HEK293 (cell line): ENCODE results near the gene HIGD2A.

Source experiments
- CTCF ChIA-PET: fragments of 350-600 bp; formaldehyde crosslinking; extraction: SDS; loops from one replicate; lab custom pipeline; 2021; ENCODE audit warnings: antibody characterized with exemption; lab: Yijun Ruan, JAX
- POLR2A ChIA-PET: fragments of 300-600 bp; formaldehyde crosslinking; extraction: SDS; loops from one replicate; lab custom pipeline; 2020; ENCODE audit warnings: antibody characterized with exemption, inconsistent platforms; lab: Yijun Ruan, JAX
- H3K27ac ChIP-seq: fragments of 200-500 bp; sonication (Bioruptor generic); 2 replicates; pipeline ENCODE4 v1.5.1; 2014; ENCODE audit warnings: low read depth, low read length, control low read depth, inconsistent platforms; ENCODE audit errors: extremely low read depth
- H3K36me3 ChIP-seq, 2 experiments: fragments of 200-500 bp in 1 of 2; sonication (Bioruptor generic) in 1 of 2; 1 replicate in 1 of 2; 2 replicates in 1 of 2; pipeline ENCODE4 v1.5.1; 2014 to 2017; ENCODE audit warnings: inconsistent platforms in 2 of 2, low read length in 2 of 2; ENCODE audit not compliant: control insufficient read depth in 2 of 2, insufficient read depth in 1 of 2
- H3K4me1 ChIP-seq: fragments of 200-500 bp; sonication (Bioruptor generic); 2 replicates; pipeline ENCODE4 v1.5.1; 2014; ENCODE audit warnings: mild to moderate bottlenecking, low read length, inconsistent platforms; ENCODE audit not compliant: control insufficient read depth, insufficient read depth
- H3K4me3 ChIP-seq: 2 replicates; pipeline ENCODE4 v1.5.1; 2011; ENCODE audit warnings: low read depth, mild to moderate bottlenecking, control low read depth, low read length, moderate library complexity
- H3K9me3 ChIP-seq: fragments of 200-500 bp; sonication (Bioruptor generic); 2 replicates; pipeline ENCODE4 v1.5.1; 2014; ENCODE audit warnings: low read depth, low read length, inconsistent platforms; ENCODE audit not compliant: control insufficient read depth, insufficient read depth
- AEBP2 ChIP-seq: fragments of 450-650 bp; formaldehyde crosslinking; IDR thresholded peaks from 2 replicates; pipeline ENCODE4 v1.5.1; 2016; ENCODE audit warnings: missing biosample characterization, missing genetic modification characterization, borderline replicate concordance
- ATF2 ChIP-seq: fragments of 450-650 bp; formaldehyde crosslinking; IDR thresholded peaks from 2 replicates; pipeline ENCODE4 v1.5.1; 2016; ENCODE audit warnings: missing biosample characterization, missing genetic modification characterization, low read depth
- EGR2 ChIP-seq: fragments of 450-650 bp; formaldehyde crosslinking; IDR thresholded peaks from 2 replicates; pipeline ENCODE4 v1.5.1; 2016; ENCODE audit warnings: low read depth, missing biosample characterization, missing genetic modification characterization
- GFI1B ChIP-seq: fragments of 450-650 bp; formaldehyde crosslinking; IDR thresholded peaks from 2 replicates; pipeline ENCODE4 v1.5.1; 2016; ENCODE audit warnings: missing biosample characterization, missing genetic modification characterization
- HOXC10 ChIP-seq: sonication (generic); formaldehyde crosslinking; IDR thresholded peaks from 2 replicates; pipeline ENCODE4 v1.8.1; 2023; ENCODE audit warnings: mild to moderate bottlenecking, missing genetic modification reagents
- KLF1 ChIP-seq: fragments of 450-650 bp; formaldehyde crosslinking; IDR thresholded peaks from 2 replicates; pipeline ENCODE4 v1.5.1; 2016; ENCODE audit warnings: missing biosample characterization, missing genetic modification characterization
- MEIS1 ChIP-seq: sonication (generic); formaldehyde crosslinking; IDR thresholded peaks from 2 replicates; pipeline ENCODE4 v1.8.1; 2022; ENCODE audit warnings: missing genetic modification reagents, mild to moderate bottlenecking, borderline replicate concordance
- OVOL3 ChIP-seq: fragments of 450-650 bp; formaldehyde crosslinking; IDR thresholded peaks from 2 replicates; pipeline ENCODE4 v1.5.1; 2016; ENCODE audit warnings: missing biosample characterization, missing genetic modification characterization
- PRDM1 ChIP-seq: fragments of 450-650 bp; formaldehyde crosslinking; IDR thresholded peaks from 2 replicates; pipeline ENCODE4; 2016; ENCODE audit warnings: missing biosample characterization, missing genetic modification characterization
- SP7 ChIP-seq: fragments of 450-650 bp; formaldehyde crosslinking; IDR thresholded peaks from 2 replicates; pipeline ENCODE4 v1.5.1; 2016; ENCODE audit warnings: missing biosample characterization, missing genetic modification characterization
- ZNF132 ChIP-seq: fragments of 450-650 bp; formaldehyde crosslinking; IDR thresholded peaks from 2 replicates; pipeline ENCODE4 v1.5.1; 2017; ENCODE audit warnings: missing biosample characterization, missing genetic modification characterization, borderline replicate concordance
- ZNF23 ChIP-seq: fragments of 450-650 bp; formaldehyde crosslinking; IDR thresholded peaks from 2 replicates; pipeline ENCODE4 v1.5.1; 2016; ENCODE audit warnings: missing biosample characterization, missing genetic modification characterization, borderline replicate concordance
- ZNF280D ChIP-seq: fragments of 450-650 bp; formaldehyde crosslinking; IDR thresholded peaks from 2 replicates; pipeline ENCODE4 v1.5.1; 2016; ENCODE audit warnings: missing biosample characterization, missing genetic modification characterization
- ZNF292 ChIP-seq: fragments of 450-650 bp; formaldehyde crosslinking; IDR thresholded peaks from 2 replicates; pipeline ENCODE4 v1.5.1; 2016; ENCODE audit warnings: low read depth, missing biosample characterization, missing genetic modification characterization, borderline replicate concordance
- ZNF473 ChIP-seq: fragments of 450-650 bp; formaldehyde crosslinking; IDR thresholded peaks from 2 replicates; pipeline ENCODE4 v1.5.1; 2017; ENCODE audit warnings: missing biosample characterization, missing genetic modification characterization
- ZNF488 ChIP-seq: fragments of 450-650 bp; formaldehyde crosslinking; IDR thresholded peaks from 2 replicates; pipeline ENCODE4 v1.5.1; 2016; ENCODE audit warnings: missing biosample characterization, missing genetic modification characterization
- ZNF548 ChIP-seq: fragments of 450-650 bp; formaldehyde crosslinking; IDR thresholded peaks from 2 replicates; pipeline ENCODE4 v1.5.1; 2016; ENCODE audit warnings: missing biosample characterization, missing genetic modification characterization
- ZNF639 ChIP-seq: fragments of 450-650 bp; formaldehyde crosslinking; IDR thresholded peaks from 2 replicates; pipeline ENCODE4 v1.5.1; 2016; ENCODE audit warnings: missing biosample characterization, missing genetic modification characterization
- ZNF704 ChIP-seq: fragments of 450-650 bp; formaldehyde crosslinking; IDR thresholded peaks from 2 replicates; pipeline ENCODE4 v1.5.1; 2016; ENCODE audit warnings: missing biosample characterization, missing genetic modification characterization
- ZNF707 ChIP-seq: fragments of 450-650 bp; formaldehyde crosslinking; IDR thresholded peaks from 2 replicates; pipeline ENCODE4 v1.5.1; 2016; ENCODE audit warnings: missing biosample characterization, missing genetic modification characterization
- ZSCAN30 ChIP-seq: fragments of 450-650 bp; IDR thresholded peaks from 2 replicates; pipeline ENCODE4 v1.5.1; 2018; ENCODE audit warnings: missing biosample characterization, mild to moderate bottlenecking, missing genetic modification characterization, moderate library complexity
- ZSCAN4 ChIP-seq: fragments of 450-650 bp; formaldehyde crosslinking; IDR thresholded peaks from 2 replicates; pipeline ENCODE4 v1.5.1; 2017; ENCODE audit warnings: missing biosample characterization, missing genetic modification characterization
- ZSCAN5A ChIP-seq: fragments of 450-650 bp; formaldehyde crosslinking; IDR thresholded peaks from 2 replicates; pipeline ENCODE4 v1.5.1; 2016; ENCODE audit warnings: missing biosample characterization, missing genetic modification characterization

Gene HIGD2A

GRCh38 chr5:176382721-176383120 is 5.8 kb upstream of the HIGD2A start (continued):
- TF ChIP-seq ZNF639 (tag by site-specific recombination) (no peak), ZNF280D (tag by site-specific recombination) (no peak), ZNF704 (no peak), ZSCAN5A (tag by site-specific recombination) (no peak), ZNF707 (tag by site-specific recombination) (no peak)

GRCh38 chr5:176383248-176383905 is 5.2 kb upstream of the HIGD2A start:
- H3K9me3 ChIP-seq = no peaks in the 10 kb centered on the region
- H3K4me1 ChIP-seq = no peaks in the 10 kb centered on the region
- ChIA-PET CTCF (no interaction called here), POLR2A (interaction anchor here (1.2 to 1.5 kb wide), 2 partner anchors 11 to 21 kb away, joined by 3 read pairs; no protein-coding TSS in a partner anchor)
- peaks cover 0 to 70% of the 10 kb centered on the region in 2 experiments; a peak in 2 of 3 replicates for H3K36me3 ChIP-seq
- H3K27ac ChIP-seq = no peak overlapping the region
- H3K4me3 ChIP-seq = no peak overlapping the region
- TF ChIP-seq ZSCAN4 (no peak), ATF2 (tag by site-specific recombination) (no peak), ZNF473 (tag by site-specific recombination) (no peak), SP7 (no peak), ZNF548 (tag by site-specific recombination) (no peak), ZNF292 (tag by site-specific recombination) (no peak), AEBP2 (tag by site-specific recombination) (no peak), MEIS1 (CRISPR knock-in tag) (no peak), ZNF23 (tag by site-specific recombination) (no peak), PRDM1 (tag by site-specific recombination) (no peak), HOXC10 (CRISPR knock-in tag) (no peak), OVOL3 (tag by site-specific recombination) (no peak), ZNF132 (tag by site-specific recombination) (no peak), EGR2 (tag by site-specific recombination) (no peak), ZNF488 (tag by site-specific recombination) (no peak), ZSCAN30 (tag by site-specific recombination) (no peak), KLF1 (tag by site-specific recombination) (no peak), GFI1B (tag by site-specific recombination) (no peak)
